Measurements from ENCODE around the gene FREM2.

GRCh38 chr13:38868399-38868798 is 181.5 kb downstream of the FREM2 start:
- no peak for TF ChIP-seq CTCF (IDR thresholded peaks at IDR 0.05)
- no peak for TF ChIP-seq POLR2A (IDR thresholded peaks at IDR 0.05)
